GM18861 (cell line): Measurements from ENCODE around the gene WDR91.
"Not testable (repeated sequence)": the region's sequence is repeated elsewhere in the genome, so short reads cannot be mapped to it uniquely, and the experiment has no call there.

ENCODE experiments used
- ATAC-seq: cut with Tn5 transposase; IDR thresholded peaks from one replicate; pipeline ENCODE4 v1.9.1; 2021; ENCODE audit not compliant: unreplicated experiment

Gene WDR91

GRCh38 chr7:135181261-135181928 lies 29.9 kb downstream of the WDR91 start:
- ATAC-seq, result no peak

- ATAC-seq, result no peak
Observed at GRCh38 chr7:135180122-135180521, 31.2 kb downstream of the WDR91 start.

GRCh38 chr7:135179321-135179925 lies 31.9 kb downstream of the WDR91 start:
- ATAC-seq, result no peak

- no peak for ATAC-seq
Observed at GRCh38 chr7:135178364-135178763, 33.0 kb downstream of the WDR91 start.

- ATAC-seq, result no peak
Observed at GRCh38 chr7:135177028-135177696, 34.2 kb downstream of the WDR91 start.

GRCh38 chr7:135175931-135176330 lies 35.4 kb downstream of the WDR91 start:
- no peak for ATAC-seq

GRCh38 chr7:135174941-135175340 lies 36.4 kb downstream of the WDR91 start:
- ATAC-seq, result no peak

- ATAC-seq, result not testable (repeated sequence)
Observed at GRCh38 chr7:135173916-135174315, 37.4 kb downstream of the WDR91 start.

- not testable (repeated sequence) for ATAC-seq
Observed at GRCh38 chr7:135171581-135172291, 39.6 kb downstream of the WDR91 start.

- peak; percentile 28 for ATAC-seq
Observed at GRCh38 chr7:135170998-135171481, 40.3 kb downstream of the WDR91 start.

GRCh38 chr7:135170274-135170997 lies 40.9 kb downstream of the WDR91 start, which contains the start of gene CYREN:
Gene CYREN, minus strand, starts transcription at chr7:135170707. Its CDS starts 1,785 bp downstream, at chr7:135168922.
- ATAC-seq, result peak; percentile 54

GRCh38 chr7:135169964-135170273 lies 41.4 kb downstream of the WDR91 start:
- ATAC-seq, result no peak

- peak; percentile 30 for ATAC-seq
Observed at GRCh38 chr7:135169141-135169963, 42.0 kb downstream of the WDR91 start.

- ATAC-seq, result no peak
Observed at GRCh38 chr7:135168489-135169140, 42.7 kb downstream of the WDR91 start.

GRCh38 chr7:135168001-135168400 lies 43.3 kb downstream of the WDR91 start:
- no peak for ATAC-seq

- no peak for ATAC-seq
Observed at GRCh38 chr7:135167365-135167917, 43.9 kb downstream of the WDR91 start.

- no peak for ATAC-seq
Observed at GRCh38 chr7:135166338-135166990, 44.9 kb downstream of the WDR91 start.

- no peak for ATAC-seq
Observed at GRCh38 chr7:135165862-135166261, 45.5 kb downstream of the WDR91 start.
